NCI-H345 treated with DMSO at 0.1 percent for 48 hours (cell line): ENCODE results near the gene ZNF398.
"Not testable (repeated sequence)": the region's sequence is repeated elsewhere in the genome, so short reads cannot be mapped to it uniquely, and the experiment has no call there.

Source experiments
- DNase-seq: peaks from one replicate; lab custom pipeline; 2025; ENCODE audit not compliant: unreplicated experiment; lab: John Stamatoyannopoulos, UW

ZNF398 gene

DNA sequence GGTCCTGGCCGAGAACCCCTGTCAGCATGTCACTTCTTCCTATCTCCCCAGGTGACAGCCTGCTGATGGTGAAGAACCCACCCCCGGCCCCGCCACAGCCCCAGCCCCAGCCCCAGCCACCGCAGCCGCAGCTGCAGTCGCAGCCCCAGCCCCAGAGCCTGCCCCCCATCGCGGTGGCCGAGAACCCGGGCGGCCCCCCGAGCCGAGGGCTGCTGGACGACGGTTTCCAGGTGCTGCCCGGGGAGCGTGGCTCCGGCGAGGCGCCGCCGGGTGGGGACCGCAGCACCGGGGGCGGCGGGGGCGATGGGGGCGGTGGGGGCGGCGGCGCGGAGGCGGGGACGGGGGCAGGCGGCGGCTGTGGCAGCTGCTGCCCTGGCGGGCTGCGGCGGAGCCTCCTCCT lies 76.5 kb downstream of the ZNF398 start:
- no peak for DNase-seq

DNA sequence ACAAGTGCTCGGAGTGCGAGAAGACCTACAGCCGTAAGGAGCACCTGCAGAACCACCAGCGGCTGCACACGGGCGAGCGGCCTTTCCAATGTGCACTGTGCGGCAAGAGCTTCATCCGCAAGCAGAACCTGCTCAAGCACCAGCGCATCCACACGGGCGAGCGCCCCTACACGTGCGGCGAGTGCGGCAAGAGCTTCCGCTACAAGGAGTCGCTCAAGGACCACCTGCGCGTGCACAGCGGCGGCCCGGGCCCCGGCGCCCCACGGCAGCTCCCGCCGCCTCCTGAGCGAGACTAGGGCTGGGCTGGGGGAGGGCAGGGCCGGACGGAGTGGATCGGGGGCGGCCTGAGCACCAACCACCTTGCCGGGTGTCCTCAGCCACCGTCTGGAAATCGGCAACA lies 77.1 kb downstream of the ZNF398 start:
- no peak for DNase-seq

DNA sequence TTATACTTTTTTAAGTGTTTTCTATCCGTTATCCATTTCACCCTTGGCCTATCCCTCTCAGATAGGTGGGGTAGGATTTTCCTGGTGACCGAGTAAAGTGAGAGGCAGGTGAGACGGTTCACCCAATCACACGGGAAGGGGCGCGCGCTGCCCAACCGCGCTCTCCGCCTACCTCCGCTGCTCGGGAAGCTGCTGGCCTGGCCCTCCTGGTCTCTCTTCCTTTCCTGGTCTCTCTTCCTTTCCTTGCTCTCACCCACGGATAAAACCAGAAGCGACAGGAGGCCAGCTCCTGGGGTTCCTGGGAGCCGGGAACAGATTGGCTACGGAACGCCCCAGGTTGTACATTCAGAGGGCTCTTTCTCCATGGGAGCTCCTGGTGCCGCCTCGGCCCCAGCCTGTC lies 77.9 kb downstream of the ZNF398 start:
- DNase-seq: no peak

DNA sequence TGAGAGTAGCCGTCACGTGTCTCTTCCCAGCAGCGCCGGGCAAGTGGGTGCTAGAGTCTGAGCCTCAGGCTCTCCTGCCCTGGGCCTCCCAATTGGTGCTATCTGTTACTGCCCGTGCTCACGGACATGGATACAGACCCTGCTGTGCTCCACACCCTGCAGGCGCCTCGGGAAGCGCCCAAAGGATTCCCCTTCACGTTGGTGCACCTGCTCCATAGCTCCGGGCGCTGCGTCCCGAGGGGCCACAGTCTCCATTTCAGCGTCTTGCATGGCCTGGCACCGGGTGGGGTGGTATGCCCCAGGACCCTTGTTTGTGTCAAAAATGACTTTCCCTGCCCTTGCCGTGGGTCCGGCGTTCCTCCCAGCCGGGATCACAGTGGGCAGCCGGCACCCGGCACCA lies 78.4 kb downstream of the ZNF398 start:
- no peak for DNase-seq

DNA sequence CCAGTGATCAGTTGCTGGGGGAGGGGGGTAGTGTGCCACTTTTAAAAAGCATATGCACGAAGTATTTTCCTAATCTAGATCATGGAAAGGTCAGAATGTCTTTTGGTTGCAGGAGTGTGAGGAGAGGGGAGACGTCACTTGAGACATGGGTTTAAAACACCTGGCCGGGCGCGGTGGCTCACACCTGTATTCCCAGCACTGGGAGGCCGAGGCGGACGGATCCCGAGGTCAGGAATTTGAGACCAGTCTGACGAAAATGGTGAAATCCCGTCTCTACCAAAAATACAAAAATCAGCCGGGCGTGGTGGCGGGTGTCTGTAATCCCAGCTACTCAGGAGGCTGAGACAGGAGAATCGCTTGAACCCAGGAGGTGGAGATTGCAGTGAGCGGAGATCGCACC lies 79.1 kb downstream of the ZNF398 start:
- not testable (repeated sequence) for DNase-seq

DNA sequence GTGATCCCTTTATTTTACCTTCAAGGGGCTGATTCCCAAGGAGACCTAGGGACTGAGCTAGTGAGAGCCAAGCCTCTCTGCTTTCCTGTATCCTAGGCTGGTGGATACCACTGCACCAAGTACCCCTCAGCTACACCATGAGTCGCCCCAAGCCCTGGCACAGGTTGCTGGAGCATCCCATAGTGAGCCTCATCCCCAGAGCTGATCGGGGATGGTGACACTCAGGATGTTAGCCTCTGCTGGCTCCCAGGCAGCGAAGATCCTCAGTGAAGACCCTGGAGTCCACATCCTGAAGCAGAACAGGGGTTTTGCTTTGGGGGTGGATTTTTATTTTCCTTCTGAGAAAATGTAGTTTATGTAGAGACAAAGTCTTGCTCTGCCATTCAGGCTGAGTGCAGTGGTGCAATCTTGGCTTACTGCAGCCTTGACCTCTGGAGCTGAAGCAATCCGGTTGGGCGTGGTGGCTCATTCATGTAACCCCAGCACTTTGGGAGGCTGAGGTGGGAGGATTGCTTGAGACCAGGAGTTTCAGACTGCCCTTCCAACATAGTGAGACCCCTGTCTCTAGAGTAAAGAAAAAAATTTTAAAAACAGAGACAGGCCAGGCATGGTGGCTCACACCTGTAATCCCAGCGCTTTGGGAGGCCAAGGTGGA lies 79.7 kb downstream of the ZNF398 start:
- no peak for DNase-seq

DNA sequence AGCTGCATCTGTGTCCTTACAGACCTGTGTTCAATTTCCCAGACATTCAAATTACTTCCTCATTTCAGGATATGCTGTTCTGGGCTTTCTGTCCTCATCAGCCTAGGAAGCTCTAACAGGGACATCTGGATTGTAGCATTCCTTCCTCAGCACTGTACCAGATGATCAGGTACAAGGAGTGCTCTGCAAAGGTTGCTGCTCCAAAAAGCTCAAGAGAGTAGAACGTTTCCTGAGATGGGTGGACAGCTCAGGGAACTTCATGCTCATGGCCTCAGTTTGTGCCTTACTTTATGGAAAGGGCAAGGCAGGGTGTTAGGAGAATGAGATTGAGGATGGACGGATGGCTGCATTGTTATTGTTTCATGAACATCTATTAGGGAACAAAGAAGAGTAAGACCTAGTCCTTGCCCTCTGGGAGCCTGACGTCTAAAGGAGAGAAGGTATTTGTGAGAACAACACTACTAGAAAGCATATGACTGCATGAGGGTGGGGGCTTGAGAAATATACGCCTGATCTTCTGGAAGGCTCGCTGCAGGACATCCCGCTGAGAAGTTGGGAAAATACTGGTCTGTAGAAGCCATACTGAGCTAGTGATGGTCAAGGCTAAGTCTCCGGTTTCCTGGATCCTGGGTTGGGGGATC lies 81.7 kb downstream of the ZNF398 start:
- no peak for DNase-seq

DNA sequence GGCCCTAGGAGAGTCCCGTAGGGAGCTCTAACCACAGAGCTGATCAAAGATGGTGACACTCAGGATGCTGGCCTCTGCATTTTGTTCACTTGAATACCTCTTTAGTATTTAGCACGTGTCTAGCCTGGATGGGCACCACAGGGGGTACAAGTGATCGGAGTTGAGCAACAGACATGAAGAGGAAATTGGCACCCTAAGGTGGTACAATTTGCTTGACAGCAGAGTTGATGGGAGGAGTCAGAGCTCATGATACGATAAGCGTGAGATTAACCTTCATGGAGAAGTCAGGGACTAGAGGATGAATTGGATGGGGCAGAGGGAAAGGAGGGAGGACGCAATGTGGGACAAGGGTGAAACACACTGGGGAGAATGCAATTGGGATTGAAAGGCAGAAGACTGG lies 82.3 kb downstream of the ZNF398 start:
- DNase-seq: no peak

DNA sequence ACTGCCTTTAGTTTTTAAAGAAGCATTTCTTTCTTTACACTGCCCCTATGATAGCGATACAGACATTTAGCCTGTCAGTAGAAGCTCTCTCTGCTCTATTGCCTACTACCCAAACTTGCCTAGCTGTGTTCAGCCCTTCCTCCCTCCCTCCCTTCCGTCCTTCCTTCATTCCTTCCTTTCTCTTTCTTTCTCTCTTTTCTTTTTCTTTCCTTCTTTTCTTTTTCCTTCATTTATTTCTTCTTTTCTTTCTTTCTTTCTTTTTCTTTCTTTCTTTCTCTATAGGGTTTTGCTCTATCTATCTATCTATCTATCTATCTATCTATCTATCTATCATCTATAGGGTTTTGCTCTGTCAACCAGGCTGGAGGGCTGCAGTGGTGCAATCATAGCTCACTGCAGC lies 85.1 kb downstream of the ZNF398 start:
- no peak for DNase-seq
